SU-DHL-6 (cell line): ENCODE measurements around the gene IYD.

Experiments
- EZH2phosphoT487 ChIP-seq: fragments of 200-600 bp; sonication (generic), shearing (Covaris generic); conservative IDR thresholded peaks from 2 replicates; pipeline ENCODE4 v1.6.1; 2018; ENCODE audit warnings: mild to moderate bottlenecking, antibody characterized with exemption, low read length, moderate library complexity, mixed read lengths
- TF ChIP-seq, protein P1 (sequence below): fragments of 200-600 bp; sonication (generic); IDR thresholded peaks from one replicate; pipeline ENCODE4 v1.5.1; 2017; ENCODE audit warnings: antibody characterized with exemption, mild to moderate bottlenecking, low read length, moderate library complexity; ENCODE audit not compliant: insufficient read depth, poor library complexity, severe bottlenecking

DNA sequence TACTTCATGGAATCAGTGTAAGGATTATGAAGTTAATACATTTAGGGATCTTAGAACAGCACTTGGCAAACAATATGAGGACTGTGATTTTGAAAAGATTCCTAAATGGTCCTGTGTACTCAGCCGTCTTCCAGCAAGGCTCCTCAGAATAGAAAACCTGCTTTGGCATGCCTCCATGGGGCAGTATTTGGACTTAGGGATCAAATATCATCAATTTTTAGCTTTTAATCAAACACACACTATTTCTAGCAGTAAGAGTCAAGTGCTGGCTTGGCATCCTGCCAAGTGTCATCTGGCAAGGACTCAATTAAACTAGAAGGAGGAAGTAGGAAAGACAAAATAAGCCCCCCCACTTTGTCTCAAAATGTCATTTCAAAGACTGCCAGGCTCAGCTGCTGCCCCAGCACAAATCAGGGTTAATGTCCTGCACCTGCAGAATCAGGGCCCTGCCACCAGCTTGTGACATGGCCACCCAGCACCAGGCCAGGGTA, 40.8 kb downstream of the IYD start:
- TF ChIP-seq, protein P1, sequence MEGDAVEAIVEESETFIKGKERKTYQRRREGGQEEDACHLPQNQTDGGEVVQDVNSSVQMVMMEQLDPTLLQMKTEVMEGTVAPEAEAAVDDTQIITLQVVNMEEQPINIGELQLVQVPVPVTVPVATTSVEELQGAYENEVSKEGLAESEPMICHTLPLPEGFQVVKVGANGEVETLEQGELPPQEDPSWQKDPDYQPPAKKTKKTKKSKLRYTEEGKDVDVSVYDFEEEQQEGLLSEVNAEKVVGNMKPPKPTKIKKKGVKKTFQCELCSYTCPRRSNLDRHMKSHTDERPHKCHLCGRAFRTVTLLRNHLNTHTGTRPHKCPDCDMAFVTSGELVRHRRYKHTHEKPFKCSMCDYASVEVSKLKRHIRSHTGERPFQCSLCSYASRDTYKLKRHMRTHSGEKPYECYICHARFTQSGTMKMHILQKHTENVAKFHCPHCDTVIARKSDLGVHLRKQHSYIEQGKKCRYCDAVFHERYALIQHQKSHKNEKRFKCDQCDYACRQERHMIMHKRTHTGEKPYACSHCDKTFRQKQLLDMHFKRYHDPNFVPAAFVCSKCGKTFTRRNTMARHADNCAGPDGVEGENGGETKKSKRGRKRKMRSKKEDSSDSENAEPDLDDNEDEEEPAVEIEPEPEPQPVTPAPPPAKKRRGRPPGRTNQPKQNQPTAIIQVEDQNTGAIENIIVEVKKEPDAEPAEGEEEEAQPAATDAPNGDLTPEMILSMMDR = no peak
- TF ChIP-seq EZH2phosphoT487 = no peak
